ENCODE results near the gene HSPA4.
A peak's percentile ranks its signal among the peaks of the same experiment; 100 is the strongest.

Gene HSPA4

DNA sequence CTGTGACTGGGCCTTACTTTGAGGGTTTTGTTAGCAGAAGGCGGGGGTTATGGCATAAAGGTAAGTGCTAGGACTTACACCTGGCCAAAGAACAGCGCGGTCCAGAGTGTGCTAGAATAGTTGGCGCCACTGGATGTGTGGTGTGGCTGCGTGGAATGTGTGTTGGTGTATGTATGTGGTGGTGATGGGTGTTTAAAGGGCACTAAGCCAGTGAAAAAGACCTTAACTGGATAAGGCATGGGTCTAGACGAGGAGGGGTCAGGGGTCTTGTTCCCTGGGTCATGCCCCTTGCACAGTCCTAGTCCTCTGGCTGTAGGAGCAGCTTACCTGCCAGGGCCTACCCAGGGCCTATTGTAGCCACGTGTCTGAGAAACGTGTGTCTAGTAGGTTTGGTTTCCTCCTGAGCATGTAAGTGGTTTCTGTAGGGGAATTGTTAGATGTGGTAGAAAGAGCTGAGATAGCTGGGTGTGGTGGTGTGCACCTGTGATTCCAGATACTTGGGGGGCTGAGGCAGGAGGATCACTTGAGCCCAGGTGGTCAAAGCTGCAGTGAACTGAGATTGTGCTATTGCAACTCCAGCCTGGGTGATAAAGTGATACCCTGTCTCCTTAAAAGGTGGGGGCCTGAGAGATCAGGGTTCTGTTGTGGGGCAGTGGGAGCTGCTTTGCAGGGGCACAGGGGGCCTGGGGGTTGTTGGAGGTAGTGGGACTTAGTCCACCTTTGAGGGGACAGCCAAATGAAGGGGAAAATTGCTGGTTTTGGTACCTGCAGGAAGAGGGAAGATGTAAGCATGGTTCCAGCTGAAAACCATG, 55.2 kb downstream of the HSPA4 start:
- no peak for DNase-seq

DNA sequence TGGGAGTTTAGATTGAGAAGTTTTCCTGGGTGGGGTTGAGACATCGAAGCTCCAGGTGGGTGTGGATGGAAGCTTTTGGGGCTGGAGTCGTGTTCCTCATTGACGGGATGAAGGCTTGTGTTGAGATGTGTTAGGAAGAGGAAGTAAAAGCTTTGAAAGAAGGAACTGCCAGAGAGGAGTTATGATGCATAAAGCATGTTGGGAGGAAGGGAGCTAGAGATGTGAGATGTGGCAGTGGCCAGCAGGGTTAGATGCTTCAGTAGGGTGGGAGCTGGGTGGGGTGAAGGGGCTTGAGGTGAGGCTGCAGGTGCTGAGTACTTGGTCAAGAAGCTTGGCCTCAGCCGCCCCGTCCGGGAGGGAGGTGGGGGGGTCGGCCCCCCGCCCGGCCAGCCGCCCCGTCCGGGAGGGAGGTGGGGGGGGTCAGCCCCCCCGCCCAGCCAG, 56.7 kb downstream of the HSPA4 start:
- no peak for DNase-seq

DNA sequence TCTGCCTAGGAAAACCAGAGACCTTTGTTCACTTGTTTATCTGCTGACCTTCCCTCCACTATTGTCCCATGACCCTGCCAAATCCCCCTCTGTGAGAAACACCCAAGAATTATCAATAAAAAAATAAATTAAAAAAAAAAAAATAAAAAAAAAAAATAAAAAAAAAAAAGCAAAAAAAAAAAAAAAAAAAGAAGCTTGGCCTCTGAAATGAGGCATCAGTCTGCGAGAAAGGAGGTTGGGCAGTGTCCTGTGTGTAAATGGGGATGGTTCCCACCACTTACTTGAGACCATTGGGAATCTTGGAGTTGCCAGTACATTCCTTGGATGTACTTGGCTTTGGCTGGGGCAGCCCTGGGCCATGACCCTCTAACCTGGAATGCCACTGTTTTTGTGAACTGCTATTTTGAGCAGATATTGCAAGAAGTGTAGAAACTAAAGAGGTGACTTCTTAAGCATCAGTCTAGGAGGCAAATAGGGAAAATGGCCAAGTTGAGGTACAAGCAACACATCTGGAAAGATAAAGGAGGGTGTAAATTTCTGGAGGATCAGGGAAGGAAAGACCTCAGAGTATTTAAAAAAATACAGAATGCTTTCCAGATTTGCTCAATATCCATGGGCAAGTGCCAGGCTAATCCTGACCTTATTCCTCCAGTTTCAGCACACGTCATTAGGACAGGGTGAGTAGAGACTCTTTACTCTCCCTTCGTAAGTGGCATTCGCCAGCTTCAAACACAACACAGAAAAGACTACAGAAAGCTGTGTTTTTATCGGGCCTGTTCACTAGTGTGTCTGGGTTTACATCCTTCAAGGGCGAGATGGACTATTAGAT, 58.1 kb downstream of the HSPA4 start:
- no peak for DNase-seq

GRCh38 chr5:133110709-133111108, 58.9 kb downstream of the HSPA4 start:
- DNase-seq, result no peak

GRCh38 chr5:133111299-133111698, 59.5 kb downstream of the HSPA4 start:
- peak; percentile 86 to 89 for DNase-seq

DNA sequence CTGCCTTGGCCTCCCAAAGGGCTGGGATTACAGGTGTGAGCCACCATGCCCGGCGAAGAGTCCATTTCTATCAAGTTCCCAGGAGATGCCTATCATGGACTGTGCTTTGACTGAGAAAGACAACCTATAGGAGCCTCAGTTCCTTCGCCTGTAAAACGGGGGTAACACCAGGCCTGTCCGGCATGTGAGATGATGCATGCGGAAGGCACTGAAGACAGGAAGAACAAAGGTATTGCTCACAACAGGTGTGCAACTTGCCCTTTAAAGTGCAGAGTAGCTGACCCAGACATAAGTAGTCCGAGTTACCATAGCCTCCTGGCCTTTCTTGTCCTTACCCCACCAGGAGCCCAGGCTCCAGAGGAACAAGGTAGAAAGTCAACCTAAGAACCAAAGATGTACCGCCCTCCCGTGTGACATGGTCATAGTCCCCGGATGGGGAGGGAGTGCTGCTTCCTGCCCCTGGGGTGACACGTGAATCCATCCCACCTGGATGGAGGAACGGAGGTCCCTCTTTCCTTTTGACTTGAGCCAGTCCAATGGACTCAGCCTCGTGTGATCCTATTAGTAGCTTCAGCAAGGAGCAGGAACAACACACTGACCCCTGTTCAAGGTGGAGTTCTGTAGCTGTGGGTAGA, 60.3 kb downstream of the HSPA4 start:
- DNase-seq, result no peak

GRCh38 chr5:133113331-133114061, 61.7 kb downstream of the HSPA4 start:
- peak; percentile 47 to 65 for DNase-seq

- no peak for DNase-seq
Observed at GRCh38 chr5:133114166-133114932, 62.5 kb downstream of the HSPA4 start.

DNA sequence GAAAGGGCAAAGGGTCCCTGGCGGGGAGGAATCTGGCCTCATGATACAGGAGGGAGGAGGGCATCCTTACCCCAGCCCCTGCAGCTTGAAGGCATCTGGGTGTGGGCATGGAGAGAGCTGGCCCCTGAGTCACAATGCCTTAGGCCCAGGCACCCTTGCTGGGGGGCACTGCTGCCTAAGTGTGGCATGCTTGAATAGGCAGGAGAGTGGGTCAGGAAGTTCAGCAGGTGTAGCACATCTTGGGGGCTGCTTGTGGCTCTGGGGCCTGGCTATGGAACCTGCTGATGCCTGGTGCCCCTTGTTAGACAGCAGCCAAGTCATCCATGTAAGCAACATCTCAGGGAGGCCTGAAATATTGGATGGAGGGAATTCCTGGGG, 63.1 kb downstream of the HSPA4 start:
- DNase-seq, result no peak

DNA sequence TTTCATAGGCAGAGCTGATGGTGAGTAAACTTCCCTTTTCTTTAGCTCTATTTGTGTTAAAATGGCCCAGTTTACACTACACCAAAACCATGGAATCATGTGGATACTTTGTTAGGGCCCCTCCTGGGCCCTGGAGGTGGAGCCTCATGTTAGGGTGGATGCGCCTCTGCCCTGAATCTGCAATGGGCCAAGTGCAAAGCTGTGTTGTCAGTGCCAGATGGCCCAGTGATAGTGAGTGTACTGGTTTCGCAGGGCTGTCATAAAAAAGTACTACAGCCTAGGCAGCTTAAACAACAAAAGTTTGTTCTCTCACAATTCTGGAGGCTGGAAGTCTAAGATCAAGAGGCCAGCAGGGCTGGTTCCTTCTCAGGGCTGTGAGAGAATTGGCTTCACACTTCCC, 64.8 kb downstream of the HSPA4 start:
- DNase-seq, result no peak

DNA sequence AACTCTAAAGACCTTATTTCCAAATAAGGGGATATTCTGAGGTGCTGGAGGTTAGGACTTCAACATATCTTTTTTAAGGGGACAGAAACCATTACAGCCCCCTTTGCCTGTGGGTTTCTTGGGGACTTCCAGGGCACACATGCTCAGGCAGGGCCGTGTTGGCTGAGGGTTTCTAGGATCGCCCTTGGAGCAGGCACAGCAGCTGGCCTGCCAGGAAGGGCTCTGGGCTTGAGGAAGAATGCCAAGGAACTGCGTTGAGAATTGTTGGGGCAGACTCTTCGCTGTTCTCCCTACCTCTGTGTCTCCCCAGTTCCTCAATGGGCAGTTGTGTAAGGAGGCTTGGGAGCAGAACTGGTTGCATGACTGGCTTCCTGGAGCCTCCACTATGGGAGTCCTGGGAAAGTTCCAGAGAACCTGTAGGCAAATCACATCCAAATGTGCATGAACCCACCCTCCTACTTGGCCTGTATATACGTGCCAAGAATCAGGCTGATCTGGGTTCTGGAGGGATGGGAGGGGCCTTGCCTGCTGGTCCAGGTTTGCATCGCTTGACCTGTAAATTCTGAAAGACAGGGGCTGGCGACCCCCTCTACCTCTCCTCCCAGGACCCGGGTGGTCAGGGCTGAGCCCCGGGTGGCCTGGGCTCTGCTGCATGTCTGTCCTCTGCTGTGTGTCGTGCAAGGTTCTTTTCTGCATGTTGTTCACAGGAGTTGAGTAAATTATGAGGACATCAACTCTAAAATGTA, 65.5 kb downstream of the HSPA4 start:
- DNase-seq, result no peak

- DNase-seq, result no peak
Observed at GRCh38 chr5:133117912-133118445, 66.2 kb downstream of the HSPA4 start.

DNA sequence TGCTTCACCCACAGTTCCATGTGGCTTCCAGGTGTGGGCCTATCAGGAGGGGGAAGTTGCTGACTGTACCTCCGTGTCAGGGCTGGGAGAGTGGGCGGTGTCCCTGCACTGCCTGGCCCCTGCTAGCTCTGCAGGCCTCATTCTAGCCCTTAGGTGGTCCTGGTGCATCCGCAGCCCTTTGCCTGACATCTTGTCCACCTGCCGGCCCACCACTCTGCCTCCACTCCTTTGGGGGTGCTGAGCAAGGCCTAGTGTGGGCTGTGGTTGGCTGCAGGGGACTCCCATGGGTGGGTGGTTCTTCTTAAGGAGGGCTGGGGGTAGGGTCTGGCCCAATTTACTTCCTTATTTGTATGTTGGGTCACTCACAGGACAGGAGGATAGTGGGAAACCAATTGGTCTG, 66.9 kb downstream of the HSPA4 start:
- DNase-seq, result no peak

GRCh38 chr5:133119233-133119711, 67.5 kb downstream of the HSPA4 start:
- DNase-seq, result no peak

- no peak for DNase-seq
Observed at GRCh38 chr5:133120156-133120750, 68.4 kb downstream of the HSPA4 start.

DNA sequence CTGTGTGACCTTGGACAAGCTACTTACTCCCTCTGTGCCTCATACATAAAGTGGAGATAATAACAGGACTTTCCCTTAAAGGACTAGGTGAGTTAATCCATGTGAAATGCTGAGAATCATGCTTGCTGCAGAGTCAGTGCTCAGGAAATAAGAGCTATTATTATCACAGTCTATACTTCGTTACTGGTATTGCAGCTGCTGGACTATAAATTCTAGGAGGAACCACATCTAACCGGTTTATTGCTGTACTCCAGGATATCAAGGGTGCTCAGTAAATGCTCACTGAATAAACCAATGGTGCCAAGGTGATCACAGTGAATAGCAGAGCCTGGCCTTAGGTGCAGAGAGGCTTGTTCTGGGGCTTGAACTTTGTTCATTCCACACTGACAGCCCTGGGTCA, 69.3 kb downstream of the HSPA4 start:
- DNase-seq, result no peak

- DNase-seq, result no peak
Observed at GRCh38 chr5:133121611-133122150, 69.9 kb downstream of the HSPA4 start.

- DNase-seq, result no peak
Observed at GRCh38 chr5:133122711-133123110, 70.9 kb downstream of the HSPA4 start.

DNA sequence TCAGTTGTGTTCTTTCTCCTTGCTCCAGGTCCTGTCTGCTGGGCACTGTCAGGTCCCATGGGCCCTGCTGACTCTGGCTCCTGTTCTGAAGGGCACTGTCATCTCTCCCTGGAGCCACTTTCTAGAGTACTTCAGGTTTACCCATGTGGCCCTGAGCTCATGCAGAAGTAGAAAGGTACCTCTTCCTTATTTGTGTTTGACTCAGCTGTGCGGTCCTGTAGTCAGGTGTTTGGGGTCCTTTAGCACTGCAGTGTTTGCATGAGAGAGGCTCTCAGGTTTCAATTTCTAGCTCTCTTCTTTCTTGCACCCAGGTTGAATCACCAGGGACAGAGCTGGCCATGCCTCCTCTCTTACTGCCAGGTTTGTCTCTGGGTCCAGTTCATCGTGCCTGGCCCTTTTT, 71.5 kb downstream of the HSPA4 start:
- DNase-seq, result no peak

GRCh38 chr5:133124891-133125290, 73.1 kb downstream of the HSPA4 start:
- no peak for DNase-seq
